Measurements from ENCODE around the gene PUS7L.
A peak's percentile ranks its signal among the peaks of the same experiment; 100 is the strongest.
"Not testable (repeated sequence)": the region's sequence is repeated elsewhere in the genome, so short reads cannot be mapped to it uniquely, and the experiment has no call there.

PUS7L gene

DNA sequence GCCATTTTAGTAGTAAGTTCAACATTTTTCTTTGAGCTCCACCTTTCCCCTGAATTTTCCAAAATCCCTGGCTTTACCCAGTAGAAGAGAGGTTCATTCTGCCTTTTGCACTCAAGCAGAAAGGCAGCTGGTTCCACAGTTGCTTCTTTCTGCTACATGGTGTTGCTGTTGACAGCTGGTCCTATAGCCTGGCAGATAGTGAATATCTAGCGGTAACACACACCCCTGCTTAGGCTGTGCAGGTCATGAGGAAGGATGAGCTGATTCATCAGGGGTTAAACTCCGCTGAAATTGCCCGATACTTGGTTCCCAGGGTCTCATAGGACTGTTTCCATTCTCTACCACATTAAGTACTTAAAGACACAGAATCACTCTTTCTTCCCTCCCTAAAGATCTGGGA, 62.4 kb downstream of the PUS7L start:
- TF ChIP-seq, protein P1, sequence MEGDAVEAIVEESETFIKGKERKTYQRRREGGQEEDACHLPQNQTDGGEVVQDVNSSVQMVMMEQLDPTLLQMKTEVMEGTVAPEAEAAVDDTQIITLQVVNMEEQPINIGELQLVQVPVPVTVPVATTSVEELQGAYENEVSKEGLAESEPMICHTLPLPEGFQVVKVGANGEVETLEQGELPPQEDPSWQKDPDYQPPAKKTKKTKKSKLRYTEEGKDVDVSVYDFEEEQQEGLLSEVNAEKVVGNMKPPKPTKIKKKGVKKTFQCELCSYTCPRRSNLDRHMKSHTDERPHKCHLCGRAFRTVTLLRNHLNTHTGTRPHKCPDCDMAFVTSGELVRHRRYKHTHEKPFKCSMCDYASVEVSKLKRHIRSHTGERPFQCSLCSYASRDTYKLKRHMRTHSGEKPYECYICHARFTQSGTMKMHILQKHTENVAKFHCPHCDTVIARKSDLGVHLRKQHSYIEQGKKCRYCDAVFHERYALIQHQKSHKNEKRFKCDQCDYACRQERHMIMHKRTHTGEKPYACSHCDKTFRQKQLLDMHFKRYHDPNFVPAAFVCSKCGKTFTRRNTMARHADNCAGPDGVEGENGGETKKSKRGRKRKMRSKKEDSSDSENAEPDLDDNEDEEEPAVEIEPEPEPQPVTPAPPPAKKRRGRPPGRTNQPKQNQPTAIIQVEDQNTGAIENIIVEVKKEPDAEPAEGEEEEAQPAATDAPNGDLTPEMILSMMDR (IDR thresholded peaks at IDR 0.05; ENCODE audit: low read depth, low read length, missing control alignments), result no peak
- H3K4me3 ChIP-seq (replicated peaks; ENCODE audit: low read depth, low read length), result no peak overlapping the region
- DNase-seq (ENCODE audit: extremely low read depth, low read depth), result no peak

DNA sequence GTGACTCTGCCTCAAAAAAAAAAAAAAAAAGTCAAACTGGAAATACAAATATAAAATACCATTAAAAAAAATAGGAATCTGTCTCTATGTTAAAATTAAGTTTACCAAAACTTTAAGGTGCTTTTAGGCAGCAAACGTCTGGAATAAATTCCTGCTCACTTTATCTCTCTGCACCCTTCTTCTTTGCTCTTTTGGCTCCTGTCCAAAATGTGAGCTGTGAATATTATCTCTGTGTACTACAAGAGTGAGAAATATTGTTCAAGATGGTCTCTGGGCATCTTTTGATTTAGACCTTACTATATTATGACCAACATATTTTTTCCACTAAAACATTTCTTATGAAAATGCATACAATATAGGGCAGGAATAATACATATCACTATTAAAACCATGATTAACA, 63.7 kb downstream of the PUS7L start:
- no peak overlapping the region for H3K4me3 ChIP-seq (replicated peaks; ENCODE audit: low read depth, low read length)
- no peak for DNase-seq (ENCODE audit: extremely low read depth, low read depth)
- TF ChIP-seq, protein P1 (IDR thresholded peaks at IDR 0.05; ENCODE audit: low read depth, low read length, missing control alignments), result no peak

DNA sequence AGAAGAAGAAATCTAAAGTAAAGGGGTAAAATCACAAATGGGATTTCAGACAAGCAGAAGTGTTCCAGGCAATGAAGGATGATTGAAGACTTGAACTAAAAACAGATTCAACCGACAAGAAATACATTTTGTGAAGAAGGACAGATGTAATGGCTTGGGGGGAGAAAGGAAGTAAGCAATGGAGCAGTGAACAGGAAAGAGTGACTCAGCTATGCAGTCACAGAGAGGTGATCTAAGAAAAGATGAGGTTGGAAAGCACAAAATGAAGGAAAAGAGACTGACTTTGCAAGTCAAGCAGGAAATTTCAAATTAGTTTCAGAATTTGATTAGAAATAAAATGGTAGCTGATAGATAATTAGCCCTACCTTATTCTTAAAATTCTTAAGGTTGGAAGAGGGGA, 66.5 kb downstream of the PUS7L start:
- DNase-seq (ENCODE audit: extremely low read depth, low read depth), result no peak
- no peak overlapping the region for H3K4me3 ChIP-seq (replicated peaks; ENCODE audit: low read depth, low read length)
- TF ChIP-seq, protein P1 (IDR thresholded peaks at IDR 0.05; ENCODE audit: low read depth, low read length, missing control alignments), result no peak

DNA sequence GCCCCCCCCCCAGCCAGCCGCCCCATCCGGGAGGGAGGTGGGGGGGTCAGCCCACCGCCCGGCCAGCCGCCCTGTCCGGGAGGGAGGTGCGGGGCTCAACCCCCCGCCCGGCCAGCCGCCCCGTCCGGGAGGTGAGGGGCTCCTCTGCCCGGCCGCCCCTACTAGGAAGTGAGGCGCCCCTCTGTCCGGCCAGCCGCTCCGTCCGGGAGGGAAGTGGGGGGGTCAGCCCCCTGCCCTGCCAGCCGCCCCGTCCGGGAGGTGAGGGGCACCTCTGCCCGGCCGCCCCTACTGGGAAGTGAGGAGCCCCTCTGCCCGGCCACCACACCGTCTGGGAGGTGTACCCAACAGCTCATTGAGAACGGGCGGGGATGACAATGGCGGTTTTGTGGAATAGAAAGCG, 73.1 kb downstream of the PUS7L start:
- not testable (repeated sequence) for H3K4me3 ChIP-seq (replicated peaks; ENCODE audit: low read depth, low read length)

DNA sequence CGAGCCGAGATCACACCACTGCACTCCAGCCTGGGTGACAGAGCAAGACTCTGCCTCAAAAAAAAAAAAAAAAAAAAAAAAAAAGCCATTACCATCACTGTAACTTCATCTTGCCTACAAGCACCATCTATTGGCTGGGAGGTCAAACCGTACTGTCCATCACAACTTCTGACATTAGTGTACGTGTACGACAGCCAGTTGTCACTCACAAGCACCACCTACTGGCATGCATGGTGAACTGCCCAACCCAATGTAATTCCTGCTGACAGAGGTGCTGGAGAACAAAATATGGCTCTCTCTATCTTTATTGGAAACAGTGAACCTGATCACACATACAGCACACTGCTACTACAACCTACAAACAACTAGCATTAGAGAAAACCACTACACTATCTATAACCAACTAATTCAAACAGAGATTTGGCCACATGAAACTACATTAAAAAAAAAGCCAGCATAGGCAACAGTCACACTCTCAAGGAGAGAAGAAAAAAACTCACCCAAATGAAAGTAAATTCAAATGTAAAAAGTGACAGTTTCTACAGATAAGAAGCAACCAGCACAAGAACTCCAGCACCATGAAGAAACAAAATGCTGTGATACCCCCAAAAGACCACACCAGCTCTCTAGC, 82.3 kb downstream of the PUS7L start:
- TF ChIP-seq, protein P1 (IDR thresholded peaks at IDR 0.05; ENCODE audit: low read depth, low read length, missing control alignments), result peak; percentile 76
- no peak for DNase-seq (ENCODE audit: extremely low read depth, low read depth)

More for the DNA sequence above, 73.1 kb downstream of the PUS7L start:
- DNase-seq (ENCODE audit: extremely low read depth, low read depth), result not testable (repeated sequence)

DNA sequence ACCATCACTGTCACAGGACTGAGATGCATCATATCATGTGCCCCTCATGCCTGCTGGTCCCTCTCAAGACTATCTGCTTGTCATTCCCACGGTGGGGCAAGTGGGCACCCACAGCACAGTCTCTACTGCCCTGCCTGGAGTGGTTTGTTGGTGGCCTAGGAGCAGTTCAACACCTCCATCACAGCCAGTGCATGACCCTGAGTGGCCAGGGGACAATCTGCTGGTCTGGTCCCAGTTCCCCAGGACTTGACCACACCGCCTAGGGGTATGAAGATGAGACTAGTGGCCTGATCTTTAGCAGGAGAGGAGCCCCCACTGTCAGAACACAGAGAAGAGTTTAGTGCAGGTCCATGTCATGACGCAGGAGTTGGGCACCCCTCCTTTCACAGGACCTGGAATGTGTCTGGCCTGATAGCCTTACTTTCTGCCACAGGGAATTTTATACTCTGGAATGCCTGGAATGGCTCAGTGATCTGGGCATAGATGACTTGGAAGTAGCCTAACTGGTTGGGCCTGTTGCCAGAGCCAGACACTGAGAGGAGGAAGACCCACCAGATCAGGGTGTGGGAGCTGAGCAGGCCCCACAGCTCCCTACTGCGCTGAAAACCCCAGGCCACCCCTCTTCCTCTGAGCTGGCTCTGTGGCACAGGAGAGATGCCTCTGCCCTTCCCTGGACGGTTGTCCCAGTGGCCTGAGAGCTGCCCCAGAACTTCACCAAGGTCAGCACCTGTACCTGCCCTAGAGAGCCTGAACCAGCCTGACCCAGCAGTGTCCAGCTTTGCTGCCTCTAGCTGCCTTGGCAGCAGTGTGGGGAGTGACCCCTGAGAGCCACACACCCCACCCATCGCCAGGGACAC, 83.3 kb downstream of the PUS7L start:
- no peak overlapping the region for H3K4me3 ChIP-seq (replicated peaks; ENCODE audit: low read depth, low read length)
- DNase-seq (ENCODE audit: extremely low read depth, low read depth), result no peak
- TF ChIP-seq, protein P1 (IDR thresholded peaks at IDR 0.05; ENCODE audit: low read depth, low read length, missing control alignments), result no peak

More for the DNA sequence above, 82.3 kb downstream of the PUS7L start:
- no peak overlapping the region for H3K4me3 ChIP-seq (replicated peaks; ENCODE audit: low read depth, low read length)

DNA sequence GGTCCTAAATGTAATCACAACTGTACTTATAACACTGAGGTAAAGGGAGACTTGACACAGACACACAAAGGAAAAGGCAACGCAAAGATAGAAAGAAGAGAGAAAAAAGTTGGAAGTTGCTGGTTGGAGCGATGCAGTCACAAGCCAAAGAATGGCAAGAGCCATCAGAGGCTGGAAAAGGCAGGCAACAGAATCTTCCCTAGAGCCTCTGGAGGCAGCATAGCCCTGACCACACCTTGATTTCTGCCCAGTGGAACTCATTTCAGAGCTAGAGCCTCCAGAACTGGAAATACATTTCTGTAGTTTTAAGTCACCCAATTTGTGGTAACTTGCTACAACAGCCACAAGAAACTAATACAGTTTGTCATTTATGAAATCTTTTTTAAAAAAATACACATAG, 89.2 kb downstream of the PUS7L start:
- TF ChIP-seq, protein P1 (IDR thresholded peaks at IDR 0.05; ENCODE audit: low read depth, low read length, missing control alignments), result no peak
- DNase-seq (ENCODE audit: extremely low read depth, low read depth), result no peak
- H3K4me3 ChIP-seq (replicated peaks; ENCODE audit: low read depth, low read length), result no peak overlapping the region
